Measurements from ENCODE around the gene MED13L.

MED13L gene

DNA sequence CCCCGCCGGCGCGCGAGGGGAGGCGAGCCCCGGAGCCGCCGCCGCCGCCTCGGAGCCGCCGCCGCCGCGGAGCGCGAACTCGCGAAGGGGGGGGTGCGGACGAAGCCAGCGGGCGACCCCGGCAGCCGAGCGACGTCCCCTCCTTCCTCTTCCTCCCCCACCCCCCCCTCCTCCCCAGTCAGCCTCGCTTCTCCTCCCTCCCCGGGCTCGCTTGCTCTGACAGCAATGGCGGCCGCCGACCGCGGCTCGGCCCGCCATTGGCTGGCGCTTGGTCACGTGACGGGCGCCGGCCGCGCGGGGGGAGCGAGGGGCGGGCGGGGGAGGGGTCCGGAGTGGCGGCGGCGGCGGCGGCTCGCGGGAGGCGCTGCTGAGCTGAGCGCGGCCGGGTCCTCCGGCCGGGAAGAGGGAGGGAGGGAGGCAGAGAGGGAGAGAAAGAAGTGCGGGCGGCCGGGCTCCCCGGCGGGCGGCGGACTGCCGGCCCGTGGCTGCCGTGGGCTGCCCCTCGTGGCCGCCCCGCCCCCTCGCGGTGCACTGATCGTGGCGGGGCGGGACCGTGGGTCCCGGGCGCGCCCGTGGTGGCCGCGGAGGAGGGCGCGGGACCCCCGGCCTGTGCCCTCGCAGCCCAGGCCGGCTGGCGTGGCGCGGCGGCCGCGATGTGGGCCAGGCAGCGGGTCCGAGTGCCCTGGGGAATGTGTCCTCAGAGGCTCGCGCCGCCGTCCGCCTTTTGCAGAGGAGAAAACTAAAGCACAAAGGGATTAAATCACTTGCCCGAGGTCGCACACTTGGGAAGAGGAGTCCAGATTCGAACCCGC is at the start of gene MED13L:
Gene MED13L (minus strand): TSS at position 227 of the 812 bp plus-strand sequence. CDS start 562 bp downstream, outside the sequence.
- DNase-seq (ENCODE audit: extremely low read depth in 1 of 2, low read depth in 1 of 2): peak; percentile 68 to 85

- DNase-seq (ENCODE audit: extremely low read depth in 1 of 2, low read depth in 1 of 2): no peak
These were observed 47.8 kb upstream of the MED13L start for GRCh38 chr12:116325336-116325664.

DNA sequence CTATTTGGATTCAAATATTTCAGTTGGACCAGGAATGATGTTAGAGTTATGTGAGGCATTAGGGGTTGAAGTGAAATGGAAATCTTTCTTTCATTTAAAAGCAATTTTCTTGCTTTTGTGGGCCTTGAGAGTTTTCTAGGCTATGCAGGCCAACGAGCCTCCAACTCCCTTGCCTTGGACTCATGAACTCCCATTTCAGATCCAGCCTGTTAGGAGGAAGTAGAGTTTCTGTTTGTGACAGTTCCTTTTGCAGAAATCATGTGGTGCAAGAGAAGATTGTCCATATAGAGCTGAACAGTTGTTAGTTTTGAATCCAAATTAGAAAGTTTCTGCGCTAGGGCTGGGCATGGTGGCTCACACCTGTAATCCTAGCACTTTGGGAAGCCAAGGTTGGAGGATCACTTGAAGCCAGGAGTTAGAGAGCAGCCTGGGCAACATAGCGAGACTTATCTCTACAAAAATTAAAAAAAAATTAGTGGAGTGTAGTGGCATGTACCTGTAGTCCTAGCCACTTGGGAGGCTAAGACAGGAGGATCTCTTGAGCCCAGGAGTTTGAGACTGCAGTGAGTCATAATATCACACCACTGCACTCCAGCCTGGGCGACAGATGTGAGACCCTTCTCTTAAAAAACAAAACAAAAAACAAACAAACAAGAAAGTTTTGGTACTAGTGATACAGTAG is 47.3 kb upstream of the MED13L start:
- DNase-seq (ENCODE audit: extremely low read depth in 1 of 2, low read depth in 1 of 2): no peak

GRCh38 chr12:116323406-116324386 is 46.2 kb upstream of the MED13L start:
- DNase-seq (ENCODE audit: extremely low read depth in 1 of 2, low read depth in 1 of 2): no peak

GRCh38 chr12:116321913-116322312 is 44.4 kb upstream of the MED13L start:
- no peak for DNase-seq (ENCODE audit: extremely low read depth in 1 of 2, low read depth in 1 of 2)

DNA sequence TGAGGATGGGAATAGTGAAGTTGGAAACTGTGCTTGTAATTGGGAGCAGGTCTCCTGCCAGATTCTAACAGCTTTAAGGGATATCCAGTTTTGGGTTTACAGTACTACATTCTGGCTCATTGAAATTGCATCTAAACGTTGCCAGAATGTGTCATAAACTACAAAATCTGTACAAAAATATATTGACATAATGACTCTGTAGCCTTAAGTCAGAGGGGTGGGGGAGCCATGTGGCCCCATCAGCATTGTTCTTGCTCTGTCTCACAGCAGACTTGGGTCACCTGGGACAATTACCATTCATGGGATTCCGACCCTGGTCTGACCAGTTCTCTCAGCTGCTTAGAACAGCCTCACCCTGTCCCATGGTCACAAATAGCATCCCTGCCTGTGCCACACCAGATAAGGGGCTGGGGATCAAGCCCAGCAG is 43.3 kb upstream of the MED13L start:
- no peak for DNase-seq (ENCODE audit: extremely low read depth in 1 of 2, low read depth in 1 of 2)

GRCh38 chr12:116319898-116320621 is 42.6 kb upstream of the MED13L start:
- no peak for DNase-seq (ENCODE audit: extremely low read depth in 1 of 2, low read depth in 1 of 2)

GRCh38 chr12:116319233-116319897 is 41.9 kb upstream of the MED13L start:
- DNase-seq (ENCODE audit: extremely low read depth in 1 of 2, low read depth in 1 of 2): no peak

GRCh38 chr12:116318576-116319232 is 41.2 kb upstream of the MED13L start:
- no peak for DNase-seq (ENCODE audit: extremely low read depth in 1 of 2, low read depth in 1 of 2)

DNA sequence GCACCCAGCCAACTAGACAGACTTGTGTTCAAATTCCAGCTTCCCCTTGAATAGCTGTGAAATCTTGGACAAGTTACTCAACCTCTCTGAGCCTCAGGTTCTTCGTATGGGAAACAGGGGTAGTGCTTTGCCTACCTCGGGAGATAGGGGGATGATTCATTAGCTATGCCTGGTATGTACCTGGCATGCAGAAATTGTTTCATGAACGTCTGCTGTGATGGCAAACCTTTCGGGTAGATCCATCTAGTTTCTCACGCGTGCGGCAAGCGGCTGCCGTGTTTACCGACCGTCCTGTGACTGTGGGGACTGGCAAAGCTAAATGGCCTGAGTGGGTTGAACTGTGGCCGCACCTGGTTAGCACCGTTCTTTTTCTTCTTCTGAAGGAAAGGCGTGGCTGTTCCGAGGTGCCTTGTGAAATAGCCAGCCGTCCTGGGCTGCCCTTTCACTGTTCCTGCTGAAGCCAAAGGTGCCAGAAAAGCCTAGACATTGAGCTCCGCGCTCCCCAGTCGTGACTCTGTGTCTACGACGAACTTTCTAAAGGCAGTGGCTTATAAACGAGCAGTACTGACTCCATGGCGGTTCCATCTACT is 40.6 kb upstream of the MED13L start:
- DNase-seq (ENCODE audit: extremely low read depth in 1 of 2, low read depth in 1 of 2): no peak

- DNase-seq (ENCODE audit: extremely low read depth in 1 of 2, low read depth in 1 of 2): no peak
These were observed 39.6 kb upstream of the MED13L start for GRCh38 chr12:116317139-116317538.

DNA sequence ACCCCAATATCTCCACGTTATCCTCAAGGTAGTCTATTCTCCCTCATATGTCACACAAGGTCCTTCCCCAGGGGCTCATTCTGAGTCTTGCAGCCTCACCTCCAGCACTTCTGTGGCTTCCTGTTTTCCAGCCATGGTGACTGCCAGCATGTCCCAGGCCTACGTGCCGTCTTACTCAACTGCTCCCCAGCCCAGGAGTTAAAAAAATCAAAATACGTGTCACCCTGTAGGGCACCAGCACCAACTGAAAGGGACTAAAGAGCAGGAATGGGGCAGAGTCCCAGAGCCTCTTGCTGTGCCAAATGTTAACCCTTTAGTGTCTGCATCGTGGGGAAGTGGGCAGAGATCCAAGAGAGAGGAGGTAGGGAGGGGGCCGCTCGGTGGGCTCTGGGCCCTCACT is 37.0 kb upstream of the MED13L start:
- no peak for DNase-seq (ENCODE audit: extremely low read depth in 1 of 2, low read depth in 1 of 2)

DNA sequence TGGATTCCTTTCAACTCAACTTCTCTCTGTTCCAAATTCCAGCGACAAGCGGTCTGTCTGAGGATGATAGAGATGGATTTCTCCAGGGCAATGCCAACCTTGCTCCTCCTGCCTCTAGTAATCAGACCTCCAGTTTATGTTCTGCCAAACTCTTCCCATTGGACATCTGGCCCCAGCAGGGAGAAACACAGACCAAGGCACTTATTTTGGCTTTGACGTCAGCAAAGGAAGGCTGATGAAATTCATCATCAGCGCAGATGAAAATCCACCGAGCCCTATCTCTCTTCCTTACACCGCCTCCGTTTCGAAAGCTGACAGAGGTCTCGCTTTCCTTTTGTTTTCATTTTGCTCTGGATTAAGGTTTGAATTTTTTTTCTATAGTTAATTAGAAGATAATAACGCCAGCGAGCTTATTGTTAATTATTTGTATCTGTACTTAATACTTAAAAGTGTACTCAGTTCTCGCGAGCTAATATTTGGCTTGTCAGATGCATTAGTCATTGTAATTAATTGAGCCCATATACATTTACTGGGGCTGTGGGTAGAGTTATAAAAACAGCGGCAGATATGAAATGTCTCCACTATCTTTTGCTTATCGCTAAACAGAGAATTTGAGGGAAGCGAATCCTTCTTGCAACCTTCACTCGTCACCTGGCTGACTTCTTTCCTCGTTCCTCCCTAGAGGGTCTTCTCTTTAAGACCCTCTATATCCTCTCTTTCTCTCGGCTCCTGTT is 35.9 kb upstream of the MED13L start:
- DNase-seq (ENCODE audit: extremely low read depth in 1 of 2, low read depth in 1 of 2): no peak

DNA sequence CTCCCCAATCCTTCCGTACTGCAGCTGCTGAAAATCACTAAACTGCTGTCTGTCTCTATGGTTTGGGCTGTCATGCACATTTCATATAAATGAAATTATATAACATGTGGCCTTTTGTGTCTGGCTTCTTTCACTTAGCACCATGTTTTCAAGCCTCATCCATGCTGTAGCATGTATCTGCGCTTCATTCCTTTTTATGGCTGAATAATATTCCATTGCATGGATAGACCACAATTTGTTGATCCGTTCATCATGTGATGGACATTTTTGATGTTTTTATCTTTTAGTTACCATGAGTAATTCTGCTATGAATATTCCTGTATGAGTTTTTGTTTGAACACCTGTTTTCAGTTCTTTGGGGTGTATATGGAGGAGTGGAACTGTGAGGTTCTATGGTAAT is 32.6 kb upstream of the MED13L start:
- DNase-seq (ENCODE audit: extremely low read depth in 1 of 2, low read depth in 1 of 2): no peak

GRCh38 chr12:116309343-116309742 is 31.9 kb upstream of the MED13L start:
- DNase-seq (ENCODE audit: extremely low read depth in 1 of 2, low read depth in 1 of 2): no peak

DNA sequence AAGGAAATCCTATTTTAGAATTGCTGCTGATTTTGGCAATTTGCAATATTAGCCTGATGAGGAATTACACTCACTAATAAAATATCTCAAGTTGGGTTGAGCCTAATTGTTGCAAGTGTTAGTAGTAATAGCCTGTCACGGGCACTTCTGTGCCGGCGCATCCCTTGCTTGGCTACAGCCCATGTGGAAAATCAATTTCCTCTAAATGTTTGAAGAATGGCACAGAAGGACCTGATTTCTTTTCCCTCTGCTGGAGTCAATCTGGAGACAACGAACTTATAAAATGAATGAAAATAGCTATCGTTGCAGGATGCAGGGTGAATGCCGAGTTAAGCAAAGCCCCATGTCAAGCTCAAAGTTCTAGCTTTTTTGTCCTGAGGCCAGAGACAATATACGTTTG is 31.2 kb upstream of the MED13L start:
- no peak for DNase-seq (ENCODE audit: extremely low read depth in 1 of 2, low read depth in 1 of 2)

DNA sequence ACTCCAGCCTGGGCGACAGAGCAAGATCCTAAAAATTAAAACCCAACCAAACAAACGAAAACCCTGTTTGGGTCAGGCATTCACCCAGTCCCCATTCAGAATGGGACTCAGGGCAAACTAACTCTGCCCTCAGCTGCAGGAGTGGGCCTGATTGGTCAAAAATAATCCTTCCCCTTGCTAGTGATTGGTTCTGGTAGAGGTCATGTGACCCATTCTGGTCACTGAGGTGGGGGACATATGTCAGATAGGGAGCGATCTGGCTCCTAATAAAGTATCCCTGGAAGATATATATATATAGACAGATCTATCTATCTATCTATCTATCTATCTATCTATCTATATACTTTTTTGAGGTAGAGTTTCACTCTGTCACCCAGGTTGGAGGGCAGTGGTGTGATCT is 29.5 kb upstream of the MED13L start:
- no peak for DNase-seq (ENCODE audit: extremely low read depth in 1 of 2, low read depth in 1 of 2)

DNA sequence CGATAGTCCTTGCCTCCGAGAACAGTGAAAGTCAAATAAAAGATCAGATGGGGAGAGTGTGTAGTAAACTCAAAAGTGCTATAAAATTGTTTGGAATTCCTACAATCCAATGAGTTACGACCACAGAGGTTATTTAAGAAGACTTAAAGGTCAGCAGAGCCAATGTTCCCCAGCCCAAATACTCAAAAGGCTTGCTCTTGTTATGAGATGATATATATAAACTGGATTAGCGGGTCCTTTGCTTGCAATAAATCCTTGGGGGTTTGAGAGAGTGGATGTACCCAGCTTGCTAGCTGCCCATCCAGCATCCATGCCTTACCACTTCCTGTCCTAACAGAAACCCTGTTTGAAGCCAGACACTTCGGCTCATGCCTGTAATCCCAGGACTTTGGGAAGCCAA is 29.0 kb upstream of the MED13L start:
- DNase-seq (ENCODE audit: extremely low read depth in 1 of 2, low read depth in 1 of 2): no peak

GRCh38 chr12:116304621-116305020 is 27.1 kb upstream of the MED13L start:
- no peak for DNase-seq (ENCODE audit: extremely low read depth in 1 of 2, low read depth in 1 of 2)

Measured in activated CD8-positive, alpha-beta memory T cell treated with anti-CD3 and anti-CD28 coated beads for 1 hour (primary cell).